ENCODE results near the gene ALDH2.
"Not testable (repeated sequence)": the region's sequence is repeated elsewhere in the genome, so short reads cannot be mapped to it uniquely, and the experiment has no call there.

Gene ALDH2

GRCh38 chr12:111733340-111733915 is 33.3 kb upstream of the ALDH2 start:
- H3K4me3 ChIP-seq (replicated peaks in 1 of 2; ENCODE audit: low read depth in 2 of 2, low read length in 2 of 2): no peak overlapping the region
- no peak for DNase-seq (ENCODE audit: low read depth in 2 of 2)
- TF ChIP-seq, protein P1, sequence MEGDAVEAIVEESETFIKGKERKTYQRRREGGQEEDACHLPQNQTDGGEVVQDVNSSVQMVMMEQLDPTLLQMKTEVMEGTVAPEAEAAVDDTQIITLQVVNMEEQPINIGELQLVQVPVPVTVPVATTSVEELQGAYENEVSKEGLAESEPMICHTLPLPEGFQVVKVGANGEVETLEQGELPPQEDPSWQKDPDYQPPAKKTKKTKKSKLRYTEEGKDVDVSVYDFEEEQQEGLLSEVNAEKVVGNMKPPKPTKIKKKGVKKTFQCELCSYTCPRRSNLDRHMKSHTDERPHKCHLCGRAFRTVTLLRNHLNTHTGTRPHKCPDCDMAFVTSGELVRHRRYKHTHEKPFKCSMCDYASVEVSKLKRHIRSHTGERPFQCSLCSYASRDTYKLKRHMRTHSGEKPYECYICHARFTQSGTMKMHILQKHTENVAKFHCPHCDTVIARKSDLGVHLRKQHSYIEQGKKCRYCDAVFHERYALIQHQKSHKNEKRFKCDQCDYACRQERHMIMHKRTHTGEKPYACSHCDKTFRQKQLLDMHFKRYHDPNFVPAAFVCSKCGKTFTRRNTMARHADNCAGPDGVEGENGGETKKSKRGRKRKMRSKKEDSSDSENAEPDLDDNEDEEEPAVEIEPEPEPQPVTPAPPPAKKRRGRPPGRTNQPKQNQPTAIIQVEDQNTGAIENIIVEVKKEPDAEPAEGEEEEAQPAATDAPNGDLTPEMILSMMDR (IDR thresholded peaks at IDR 0.05; ENCODE audit: low read depth, low read length): no peak

DNA sequence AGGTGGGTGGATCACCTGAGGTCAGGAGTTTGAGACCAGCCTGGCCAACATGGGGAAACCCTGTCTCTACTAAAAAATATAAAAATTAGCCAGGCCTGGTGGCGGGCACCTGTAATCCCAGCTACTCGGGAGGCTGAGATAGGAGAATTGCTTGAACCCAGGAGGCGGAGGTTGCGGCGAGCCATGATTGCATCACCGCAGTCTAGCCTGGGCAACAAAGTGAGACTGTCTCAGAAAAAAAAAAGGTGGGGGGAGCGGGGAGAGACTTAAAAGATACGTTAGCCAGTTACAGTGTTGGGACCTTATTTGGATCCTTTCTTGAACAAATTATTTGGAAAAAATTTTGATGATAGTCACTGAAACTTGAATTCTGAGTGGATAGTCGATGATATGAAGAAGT is 27.2 kb upstream of the ALDH2 start:
- DNase-seq (ENCODE audit: low read depth in 2 of 2); H3K4me3 ChIP-seq (replicated peaks in 1 of 2; ENCODE audit: low read depth in 2 of 2, low read length in 2 of 2): not testable (repeated sequence)

DNA sequence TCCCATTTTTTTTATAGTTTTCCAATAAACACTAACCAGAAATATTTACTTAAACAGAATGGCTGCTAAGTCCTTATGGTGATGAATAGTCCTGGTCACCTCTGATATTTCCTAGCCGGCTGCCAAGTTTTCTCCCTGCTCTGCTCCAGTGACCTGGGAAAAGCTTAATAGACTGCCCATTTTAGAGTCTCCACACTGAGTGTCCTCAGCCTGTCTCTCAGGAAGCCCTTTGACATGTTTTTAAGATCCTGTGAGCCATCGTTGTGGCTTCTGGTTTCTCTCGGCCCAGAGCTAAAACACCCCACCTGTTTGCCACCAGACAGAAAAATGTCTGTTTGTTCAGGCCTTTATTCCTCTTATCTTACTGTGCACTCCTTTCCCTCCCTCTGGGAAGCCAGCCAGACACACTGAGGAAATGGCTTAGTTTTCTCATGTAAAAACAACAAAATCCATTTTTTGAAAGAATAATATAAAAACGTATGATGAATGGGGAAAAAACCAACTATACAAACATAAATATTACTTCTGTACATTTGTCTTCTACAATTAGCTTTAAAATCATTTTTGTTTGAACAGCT is 25.4 kb upstream of the ALDH2 start:
- no peak overlapping the region for H3K4me3 ChIP-seq (replicated peaks in 1 of 2; ENCODE audit: low read depth in 2 of 2, low read length in 2 of 2)
- TF ChIP-seq, protein P1 (IDR thresholded peaks at IDR 0.05; ENCODE audit: low read depth, low read length): no peak
- DNase-seq (ENCODE audit: low read depth in 2 of 2): peak; percentile 34 to 44

DNA sequence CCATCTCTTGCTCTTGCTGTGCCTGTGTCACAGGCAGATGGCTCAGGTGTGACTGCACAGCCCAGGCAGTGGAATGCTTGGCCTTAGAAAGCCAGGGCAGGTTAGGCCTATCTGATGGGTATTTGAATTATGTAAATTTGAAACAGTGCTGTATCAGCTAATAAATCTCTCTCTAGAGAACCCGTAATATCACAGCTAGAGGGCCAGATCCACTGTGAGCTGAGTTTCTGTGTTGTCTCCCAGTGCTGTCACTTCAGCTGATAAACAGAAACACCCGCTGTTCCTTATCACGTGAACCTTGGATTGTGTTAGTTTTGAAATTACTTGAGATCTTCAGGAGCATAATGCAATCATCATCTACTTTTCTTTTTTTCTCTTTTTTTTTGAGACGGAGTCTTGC is 21.5 kb upstream of the ALDH2 start:
- TF ChIP-seq, protein P1 (IDR thresholded peaks at IDR 0.05; ENCODE audit: low read depth, low read length): no peak
- H3K4me3 ChIP-seq (replicated peaks in 1 of 2; ENCODE audit: low read depth in 2 of 2, low read length in 2 of 2): no peak overlapping the region
- DNase-seq (ENCODE audit: low read depth in 2 of 2): no peak

DNA sequence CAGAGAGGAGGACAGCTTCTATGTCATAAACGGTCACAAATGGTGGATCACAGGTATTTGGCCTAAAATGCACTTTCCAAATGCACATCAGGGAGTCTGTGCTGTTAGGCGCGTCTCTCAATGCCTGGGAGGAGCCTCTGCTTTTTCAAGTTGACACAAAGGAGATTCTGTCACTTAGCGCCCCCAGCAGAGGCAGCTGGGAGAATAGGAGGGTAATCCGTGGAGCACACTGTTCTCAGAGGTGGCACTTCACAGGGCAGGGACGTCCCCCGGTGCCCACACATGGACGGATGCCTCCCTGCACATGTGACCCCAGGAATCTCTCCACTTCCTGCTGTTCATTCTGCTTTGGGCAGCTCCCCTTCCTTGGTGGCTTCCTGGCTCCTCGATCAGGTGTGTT is 19.4 kb upstream of the ALDH2 start:
- no peak for DNase-seq (ENCODE audit: low read depth in 2 of 2)
- TF ChIP-seq, protein P1 (IDR thresholded peaks at IDR 0.05; ENCODE audit: low read depth, low read length): no peak
- H3K4me3 ChIP-seq (replicated peaks in 1 of 2; ENCODE audit: low read depth in 2 of 2, low read length in 2 of 2): no peak overlapping the region

DNA sequence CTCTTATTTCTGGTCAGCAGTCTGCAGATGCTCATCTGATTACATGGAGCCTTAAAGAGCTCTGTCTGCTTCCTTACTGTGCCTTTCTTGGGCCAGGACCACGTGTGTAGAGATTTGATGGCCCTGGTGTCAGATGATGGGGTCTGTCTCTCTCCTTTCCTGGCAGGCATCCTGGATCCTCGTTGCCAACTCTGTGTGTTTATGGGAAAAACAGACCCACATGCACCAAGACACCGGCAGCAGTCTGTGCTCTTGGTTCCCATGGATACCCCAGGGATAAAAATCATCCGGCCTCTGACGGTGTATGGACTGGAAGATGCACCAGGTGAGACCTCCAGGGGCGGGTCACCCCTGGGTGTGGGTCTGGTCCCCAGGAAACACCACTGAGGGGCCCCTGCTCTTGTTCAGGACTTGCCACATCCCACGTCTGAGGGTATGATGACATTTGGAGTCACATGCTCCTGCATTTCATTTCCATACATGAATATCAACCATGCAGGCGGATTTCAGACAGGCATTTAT is 18.5 kb upstream of the ALDH2 start:
- H3K4me3 ChIP-seq (replicated peaks in 1 of 2; ENCODE audit: low read depth in 2 of 2, low read length in 2 of 2): no peak overlapping the region
- TF ChIP-seq, protein P1 (IDR thresholded peaks at IDR 0.05; ENCODE audit: low read depth, low read length): no peak
- no peak for DNase-seq (ENCODE audit: low read depth in 2 of 2)

- DNase-seq (ENCODE audit: low read depth in 2 of 2): no peak
- no peak overlapping the region for H3K4me3 ChIP-seq (replicated peaks in 1 of 2; ENCODE audit: low read depth in 2 of 2, low read length in 2 of 2)
- TF ChIP-seq, protein P1 (IDR thresholded peaks at IDR 0.05; ENCODE audit: low read depth, low read length): no peak
These were observed 17.9 kb upstream of the ALDH2 start for GRCh38 chr12:111748867-111749266.

All from cardiac fibroblast (primary cell).